GM12875 (cell line): Measurements from ENCODE around the gene BUD13.

Experiments used
- H3K4me3 ChIP-seq: one replicate; pipeline ENCODE4 v1.5.1; 2011; ENCODE audit warnings: low read depth, low read length, control low read depth
- CTCF ChIP-seq: IDR thresholded peaks from 2 replicates; pipeline ENCODE4 v1.5.1; 2011; ENCODE audit warnings: low read depth, mild to moderate bottlenecking, control low read depth, inconsistent platforms, low read length, moderate library complexity, borderline replicate concordance; ENCODE audit not compliant: insufficient read depth

The BUD13 gene

DNA sequence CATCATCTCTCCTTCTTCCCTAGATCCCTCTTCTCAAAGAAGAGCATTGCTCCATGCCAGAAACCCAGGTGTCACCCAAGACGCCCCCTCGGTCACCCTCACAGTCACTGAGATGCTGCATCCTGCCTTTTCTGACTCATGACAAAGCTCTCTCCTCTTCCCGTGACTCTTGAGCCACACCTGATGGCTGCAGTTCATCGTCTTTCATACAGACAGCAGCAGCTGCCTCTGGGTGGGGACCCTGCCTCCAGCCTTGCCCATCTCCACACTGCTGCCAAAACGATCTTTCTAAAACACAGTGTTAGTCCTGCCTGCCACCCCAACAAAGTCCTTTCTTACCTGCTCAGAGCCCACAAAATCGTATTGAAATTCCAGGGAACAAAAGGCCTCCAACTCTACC is 44.8 kb downstream of the BUD13 start:
- no peak for TF ChIP-seq CTCF
- H3K4me3 ChIP-seq: no peak overlapping the region

DNA sequence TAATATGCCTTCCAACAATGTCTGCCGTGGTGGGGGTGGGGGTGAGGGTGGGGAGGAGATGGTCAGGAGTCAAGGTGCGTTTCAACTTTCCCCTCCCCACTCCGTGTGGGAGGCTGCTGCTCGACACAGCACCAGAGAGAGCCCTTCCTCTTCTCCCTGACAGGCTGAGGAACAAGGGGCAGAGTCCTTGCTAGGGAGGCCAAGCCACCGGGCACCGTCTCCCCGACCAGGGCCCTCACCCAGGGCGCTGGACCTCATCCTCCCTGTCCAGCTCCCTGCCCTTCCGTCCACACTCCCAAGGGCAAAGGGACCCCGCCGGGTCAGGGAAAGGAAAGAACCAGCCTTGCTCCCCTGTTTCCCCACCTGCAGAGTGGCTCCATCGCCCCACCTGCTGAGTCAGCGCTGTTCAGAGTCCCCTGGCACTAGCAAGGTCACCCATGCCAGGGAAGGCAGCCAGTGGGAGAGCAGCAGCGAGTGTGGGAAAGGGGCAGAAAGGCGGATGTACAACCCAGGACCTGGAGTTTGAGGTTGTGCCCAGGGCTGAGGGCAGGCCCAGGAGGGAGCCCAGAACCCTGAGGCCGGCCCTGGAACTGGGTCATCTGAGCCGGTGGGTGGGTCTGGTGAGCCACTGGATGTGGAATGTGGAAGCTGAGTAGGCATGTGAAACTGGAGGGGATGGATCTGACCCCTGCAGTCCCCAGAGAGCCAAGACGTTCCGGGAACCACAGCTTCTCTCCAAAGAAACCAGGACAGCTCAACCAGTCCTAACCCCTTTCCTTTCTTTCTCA is 47.2 kb downstream of the BUD13 start:
- no peak for TF ChIP-seq CTCF
- no peak overlapping the region for H3K4me3 ChIP-seq

- H3K4me3 ChIP-seq: no peak overlapping the region
- TF ChIP-seq CTCF: no peak
Observed at GRCh38 chr11:116724813-116725212, 48.0 kb downstream of the BUD13 start.

DNA sequence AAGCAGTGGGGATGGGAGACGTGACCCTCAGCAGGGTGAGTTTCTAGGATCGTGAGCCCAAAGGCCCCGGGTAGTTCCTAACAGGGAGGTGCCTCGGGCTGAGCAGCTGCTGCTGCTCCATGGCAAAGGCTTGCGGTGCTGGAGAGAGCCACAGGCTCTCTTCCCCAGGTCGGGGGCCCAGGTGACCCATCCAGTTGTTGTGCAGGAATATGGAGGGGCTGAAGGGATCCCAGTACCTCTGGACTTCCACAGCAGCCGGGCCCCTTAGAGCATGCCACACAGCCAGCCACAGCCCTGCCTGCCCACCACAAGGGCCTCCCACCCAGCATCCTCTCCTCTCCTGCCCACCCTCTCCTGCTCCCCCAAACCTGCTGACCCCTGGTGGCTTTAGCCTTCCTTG is 49.3 kb downstream of the BUD13 start:
- no peak for TF ChIP-seq CTCF
- H3K4me3 ChIP-seq: no peak overlapping the region

GRCh38 chr11:116721988-116722387 is 50.8 kb downstream of the BUD13 start:
- no peak overlapping the region for H3K4me3 ChIP-seq
- TF ChIP-seq CTCF: no peak

DNA sequence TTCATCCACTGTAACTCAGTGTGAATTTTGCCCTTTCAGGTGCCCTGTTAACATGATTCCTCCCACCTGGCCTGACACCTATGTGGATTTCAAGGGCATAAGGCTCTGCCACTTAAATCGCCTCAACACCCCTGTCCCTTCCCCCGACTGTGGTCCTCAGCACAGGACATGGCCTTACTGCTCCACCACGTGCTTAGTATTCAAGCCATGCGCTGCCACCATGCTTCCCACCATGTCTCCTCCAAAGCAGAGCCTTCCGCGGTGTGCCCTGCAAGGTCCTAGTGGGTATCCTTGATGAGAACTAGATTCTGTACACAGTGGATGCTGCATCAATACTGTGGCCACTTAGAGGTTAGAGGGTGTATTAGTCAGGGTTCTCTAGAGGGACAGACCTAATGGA is 51.9 kb downstream of the BUD13 start:
- no peak for TF ChIP-seq CTCF
- no peak overlapping the region for H3K4me3 ChIP-seq

DNA sequence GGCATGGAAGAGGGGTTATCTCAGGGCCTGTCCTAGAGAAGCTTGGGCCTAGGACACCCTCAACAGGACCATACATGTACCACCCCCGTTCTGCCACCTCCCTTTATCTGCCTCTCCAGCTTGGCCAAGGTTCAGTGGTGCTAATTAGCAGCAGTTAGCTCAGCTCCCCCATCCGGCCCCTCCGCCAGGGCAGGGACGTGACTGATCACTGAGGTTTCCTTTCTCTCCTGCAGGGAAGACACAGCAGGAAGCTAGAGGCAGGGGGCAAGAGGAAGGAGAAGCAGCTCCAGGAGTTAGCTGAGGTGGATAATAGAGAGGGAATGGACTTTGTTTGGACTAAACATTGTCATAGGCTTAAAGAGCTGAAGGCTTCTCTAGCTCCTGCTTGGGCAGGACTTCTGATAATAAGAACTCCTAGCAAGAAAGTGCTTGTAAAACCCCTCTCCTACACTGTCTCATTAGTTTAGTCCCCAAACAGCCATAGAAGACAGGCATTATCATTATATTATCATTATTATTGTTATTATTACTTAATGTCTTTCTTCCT is 53.8 kb downstream of the BUD13 start:
- no peak for TF ChIP-seq CTCF

More for the DNA sequence above, 53.8 kb downstream of the BUD13 start:
- no peak overlapping the region for H3K4me3 ChIP-seq
